Measurements from ENCODE around the gene MED13L.
"Not testable (repeated sequence)": the region's sequence is repeated elsewhere in the genome, so short reads cannot be mapped to it uniquely, and the experiment has no call there.

MED13L gene

DNA sequence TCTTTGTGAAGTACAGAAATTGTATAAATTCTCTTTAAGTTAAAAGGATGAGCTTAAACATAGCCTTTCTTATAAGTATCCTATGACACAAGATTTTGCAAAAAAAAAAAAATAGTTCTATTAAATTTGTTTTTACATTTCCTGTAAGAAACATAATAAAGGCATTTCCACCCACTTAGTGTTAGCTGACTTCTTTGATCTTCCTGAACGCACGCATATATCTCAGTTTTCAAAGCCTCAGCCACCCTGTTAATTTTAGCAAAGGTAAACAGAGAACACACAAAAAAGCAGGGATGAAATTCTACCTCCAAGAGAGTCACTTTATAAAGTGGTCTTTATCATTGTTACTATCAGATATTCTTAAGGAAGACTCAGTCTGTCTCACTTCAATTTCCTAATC lies 277.9 kb downstream of the MED13L start:
- no peak for DNase-seq

DNA sequence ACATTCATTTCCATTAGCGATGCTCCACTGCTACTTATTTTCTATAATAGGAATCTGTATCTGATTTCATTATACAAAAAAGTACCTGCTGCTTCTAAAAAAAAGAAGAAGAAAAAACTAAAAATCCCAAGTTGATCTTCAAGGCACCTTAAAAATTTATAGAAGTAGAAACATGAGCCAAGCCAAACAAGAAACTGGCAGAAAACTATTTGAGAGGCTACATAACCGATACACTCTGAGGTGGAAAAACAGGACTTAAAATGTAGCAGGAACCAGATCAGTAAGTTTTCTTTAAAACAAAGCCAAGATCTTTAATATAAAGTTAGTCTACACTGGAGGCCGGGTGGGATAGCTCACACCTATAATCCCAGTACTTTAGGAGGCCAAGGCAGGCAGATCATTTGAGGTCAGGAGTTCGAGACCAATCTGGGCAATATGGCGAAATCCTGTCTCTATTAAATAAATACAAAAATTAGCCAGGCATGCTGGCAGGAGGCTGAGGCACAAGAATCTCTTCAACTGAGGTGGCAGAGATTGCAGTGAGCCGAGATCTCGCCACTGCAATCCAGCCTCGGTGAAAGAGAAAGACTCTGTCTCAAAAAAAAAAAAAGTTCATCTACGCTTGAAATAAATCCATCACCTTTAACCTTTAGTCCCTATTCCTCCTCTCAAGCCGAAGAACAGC lies 278.6 kb downstream of the MED13L start:
- no peak for DNase-seq

DNA sequence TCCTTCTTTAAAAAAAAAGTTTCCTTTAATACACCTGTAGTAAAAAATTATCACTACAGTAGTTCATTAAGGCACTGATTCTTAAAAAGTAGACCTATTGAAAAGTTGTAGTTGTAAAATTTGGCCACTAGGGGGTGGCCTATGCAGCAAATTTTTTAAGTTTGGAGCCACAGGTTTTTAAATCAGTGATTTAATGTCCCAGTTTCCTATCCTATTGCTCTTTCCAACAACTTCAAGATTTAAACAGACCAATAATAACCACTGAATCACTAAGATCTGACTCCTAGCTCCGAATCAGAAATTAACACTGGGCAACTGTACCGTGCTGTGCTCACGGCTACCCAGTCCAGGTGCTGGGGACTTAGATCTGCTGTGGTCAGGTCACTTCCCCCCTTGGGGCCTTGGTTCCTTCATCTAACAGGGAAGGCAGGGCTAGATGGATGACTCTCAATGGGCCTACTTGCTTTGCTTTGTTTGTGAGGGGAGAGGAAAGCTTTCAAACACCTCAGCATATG lies 279.3 kb downstream of the MED13L start:
- peak; percentile 31 for DNase-seq

DNA sequence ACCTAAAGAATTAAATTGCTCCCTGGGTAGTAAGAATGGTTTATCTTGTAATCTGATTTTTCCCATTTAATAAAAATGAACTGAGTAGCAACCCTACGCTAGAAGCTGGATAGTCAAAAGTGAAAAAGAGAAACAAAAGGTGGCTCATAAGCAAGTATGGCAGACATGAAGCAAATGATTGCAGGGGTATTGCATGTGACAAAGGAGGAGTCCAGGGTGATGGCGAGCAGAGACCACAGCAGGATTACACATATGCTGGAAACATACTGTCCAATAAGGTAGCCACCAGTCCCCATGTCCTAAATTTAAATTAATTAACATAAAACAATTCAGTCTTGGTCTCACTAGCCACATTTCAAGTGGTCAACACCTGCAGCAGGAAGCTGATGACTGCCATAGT lies 283.8 kb downstream of the MED13L start:
- no peak for DNase-seq

DNA sequence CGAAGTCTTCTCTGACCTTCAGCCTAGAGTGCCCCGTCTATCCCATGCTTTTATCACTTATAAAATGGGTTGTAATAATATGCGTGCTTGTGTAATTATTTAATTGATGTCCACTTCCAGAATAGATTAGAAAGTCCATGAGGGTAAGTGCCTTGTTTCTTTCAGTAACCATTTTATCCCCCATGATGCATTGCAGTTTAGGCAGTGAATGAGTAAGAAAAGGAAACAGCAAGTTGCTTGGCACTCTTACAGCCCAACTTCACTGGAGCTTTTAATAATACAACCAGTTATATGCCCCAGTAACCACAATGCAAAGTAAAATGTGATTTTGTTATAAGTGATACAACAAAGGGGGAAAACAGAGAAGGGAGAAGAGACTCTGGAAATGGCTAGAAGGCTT lies 287.3 kb downstream of the MED13L start:
- no peak for DNase-seq

DNA sequence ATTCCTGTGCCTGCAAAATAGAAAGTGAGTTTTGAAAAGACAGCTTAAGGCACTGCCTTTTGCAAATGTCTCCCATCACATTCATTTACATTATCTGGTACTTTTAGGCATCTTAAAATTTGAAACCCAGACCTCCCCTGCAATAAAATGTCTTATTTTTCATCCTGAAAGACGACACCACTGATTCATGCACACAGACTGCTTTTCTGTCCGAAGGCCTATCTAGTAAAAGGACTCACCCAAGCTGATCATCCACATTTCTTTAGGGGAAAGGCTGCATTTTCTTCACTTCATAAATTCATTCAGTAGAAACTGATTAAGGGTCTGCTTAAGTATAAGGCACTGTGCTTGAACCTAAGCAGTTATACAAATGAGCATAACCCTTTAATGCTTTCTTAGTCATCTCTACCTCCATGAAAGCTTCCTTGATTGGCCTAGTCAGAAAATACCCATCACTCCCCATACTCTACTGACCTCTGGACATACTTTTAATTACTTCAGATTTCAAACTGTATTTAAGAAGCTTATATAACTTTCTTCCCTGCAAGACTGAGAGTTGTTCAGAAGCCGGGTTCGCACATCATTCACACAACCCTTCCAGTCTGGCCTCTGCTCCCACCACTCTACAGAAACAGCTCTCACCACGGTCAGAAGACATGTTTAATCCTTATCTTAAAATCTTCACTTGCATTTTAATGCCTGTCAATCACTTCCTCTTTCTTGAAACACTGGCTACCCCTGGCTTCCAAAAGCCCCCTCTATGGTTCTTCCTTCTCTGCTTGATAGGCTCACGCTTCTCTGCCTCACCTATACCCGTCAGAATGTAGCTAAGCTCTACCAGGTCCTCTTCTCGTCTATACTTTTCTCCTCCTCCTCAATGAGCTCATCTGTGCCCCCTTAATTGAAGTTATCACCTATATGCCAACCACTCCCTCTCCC lies 288.6 kb downstream of the MED13L start:
- DNase-seq, result no peak

DNA sequence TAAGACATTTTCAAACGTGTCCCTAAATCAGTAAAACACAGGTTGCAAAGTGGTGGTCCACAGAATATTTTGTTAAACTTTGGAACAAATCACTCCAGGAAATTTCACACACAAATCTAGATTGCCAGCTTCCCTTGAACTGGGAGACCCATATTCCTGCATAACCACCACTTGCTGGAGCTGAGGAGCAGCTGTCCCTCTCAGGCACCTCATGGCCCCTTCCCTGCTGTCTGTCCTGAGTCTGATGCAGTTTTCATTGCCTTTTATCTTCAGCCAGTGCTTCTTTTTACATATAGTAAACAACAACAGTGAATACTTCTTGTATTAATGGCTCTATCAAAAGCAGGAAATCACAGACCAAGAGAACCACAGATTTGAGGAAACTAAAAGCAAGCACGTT lies 289.3 kb downstream of the MED13L start:
- DNase-seq, result no peak

DNA sequence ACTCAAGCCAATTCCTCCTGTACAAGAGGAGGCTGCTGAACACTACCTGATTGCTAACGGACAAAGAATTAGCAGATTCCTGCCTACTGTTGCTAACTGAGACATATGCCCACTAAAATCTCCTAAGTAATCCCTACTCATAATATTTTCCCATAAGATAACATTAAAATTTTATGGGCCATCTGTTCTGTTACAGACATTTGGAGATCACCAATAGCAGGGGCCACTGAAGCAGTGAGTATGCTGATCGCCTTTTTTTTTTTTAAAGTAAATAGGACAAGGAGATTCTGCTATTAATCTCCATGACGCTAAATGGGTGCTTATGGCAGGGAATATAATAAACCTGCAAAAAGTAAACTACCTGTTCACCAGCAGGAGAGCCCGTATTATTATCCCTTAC lies 292.9 kb downstream of the MED13L start:
- no peak for DNase-seq

DNA sequence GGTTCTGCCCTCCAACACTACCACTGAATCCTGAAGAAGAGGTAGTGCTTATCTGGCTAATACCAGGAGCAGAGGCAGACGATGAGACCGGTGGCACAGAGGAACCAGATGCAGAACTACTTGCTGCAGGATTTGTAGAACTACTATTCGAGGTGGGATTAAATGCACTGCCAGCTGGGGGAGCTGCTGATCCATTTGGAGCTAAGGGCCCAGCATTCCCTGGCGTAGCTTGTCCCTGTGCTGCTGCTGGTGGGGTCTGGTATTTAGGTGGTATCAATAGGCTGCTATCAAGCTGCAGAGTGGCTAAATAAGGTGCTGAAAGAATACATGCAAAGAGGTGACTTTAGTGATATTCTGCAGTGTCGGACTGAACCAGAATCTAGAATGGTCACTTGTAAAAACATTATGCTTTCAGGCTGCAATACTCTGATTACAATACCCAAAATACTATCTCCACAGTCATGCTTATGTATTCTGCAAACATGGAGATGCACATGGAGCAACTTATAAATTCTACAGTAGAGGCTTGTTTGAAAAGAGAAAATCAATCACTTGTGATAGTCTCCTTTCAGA lies 294.2 kb downstream of the MED13L start:
- DNase-seq, result no peak

DNA sequence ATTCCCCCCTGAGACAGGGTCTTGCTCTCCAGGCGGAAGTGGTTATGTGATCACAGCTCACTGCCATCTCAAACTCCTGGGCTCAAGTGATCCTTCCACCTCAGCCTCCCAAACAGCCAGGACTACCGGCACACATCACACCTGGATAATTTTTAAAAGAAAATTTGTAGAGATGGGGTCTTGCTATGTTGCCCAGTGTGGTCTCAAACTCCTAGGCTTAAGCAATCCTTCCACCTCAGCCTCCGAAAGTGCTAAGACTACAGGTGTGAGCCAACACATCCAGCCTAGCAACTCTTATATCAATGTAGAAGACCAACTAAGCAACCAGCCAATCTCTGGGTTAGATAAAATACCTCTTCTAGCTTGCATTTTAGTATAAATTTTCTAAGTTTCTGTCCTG lies 297.2 kb downstream of the MED13L start:
- DNase-seq, result no peak

DNA sequence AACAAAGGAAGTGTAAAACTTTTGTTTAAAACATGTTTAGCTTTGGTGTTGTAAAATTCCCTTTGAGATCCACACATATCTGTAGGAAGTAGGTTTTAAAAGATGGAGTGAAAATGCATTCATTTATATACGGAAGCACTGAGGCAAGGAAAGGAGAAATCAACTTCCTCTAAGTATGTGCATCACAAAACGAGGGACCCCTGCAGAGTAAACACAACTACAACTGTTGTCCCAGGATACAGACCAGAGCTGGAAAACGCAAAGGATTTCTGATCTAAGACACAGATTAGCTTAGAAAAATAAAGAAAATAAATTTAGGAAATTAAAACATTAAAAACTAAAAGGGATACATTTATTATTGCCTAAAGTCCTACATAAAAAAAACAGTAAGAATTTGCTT lies 297.6 kb downstream of the MED13L start:
- DNase-seq, result no peak

DNA sequence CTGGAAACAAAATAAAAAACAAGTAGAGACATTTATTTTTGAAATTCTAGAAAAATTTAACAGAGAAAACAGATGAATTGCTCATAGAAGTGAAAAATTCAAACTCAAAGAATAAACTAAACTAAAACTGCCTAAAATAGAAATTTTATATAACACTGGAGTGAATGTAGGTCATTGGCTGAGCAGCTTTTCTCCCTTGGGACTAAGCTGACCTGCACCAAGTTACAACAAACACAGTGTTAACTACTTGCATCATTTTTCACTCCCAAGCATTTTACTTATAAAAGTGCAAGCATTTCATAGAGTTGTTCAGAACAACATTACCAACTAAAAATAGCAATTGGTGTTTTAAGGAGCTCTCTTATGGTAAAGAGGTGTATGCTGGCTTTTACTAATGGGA lies 298.1 kb downstream of the MED13L start:
- DNase-seq, result no peak

DNA sequence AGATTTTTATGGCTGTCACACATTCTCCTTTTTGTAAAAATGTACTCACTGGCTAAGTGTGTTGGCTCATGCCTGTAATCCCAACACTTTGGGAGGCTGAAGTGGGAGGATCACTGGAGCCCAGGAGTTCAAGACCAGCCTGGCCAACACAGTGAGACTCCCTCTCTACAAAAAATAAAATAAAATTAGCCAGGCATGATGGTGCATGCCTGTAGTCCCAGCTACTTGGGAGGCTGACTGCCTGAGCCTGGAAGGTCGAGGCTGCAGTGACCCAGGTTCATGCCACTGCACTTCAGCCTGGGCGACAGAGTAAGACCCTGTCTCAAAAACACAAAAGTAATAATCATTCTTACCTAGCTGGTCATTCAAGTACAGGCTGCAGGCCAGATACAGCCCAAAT lies 300.7 kb downstream of the MED13L start:
- DNase-seq, result not testable (repeated sequence)

DNA sequence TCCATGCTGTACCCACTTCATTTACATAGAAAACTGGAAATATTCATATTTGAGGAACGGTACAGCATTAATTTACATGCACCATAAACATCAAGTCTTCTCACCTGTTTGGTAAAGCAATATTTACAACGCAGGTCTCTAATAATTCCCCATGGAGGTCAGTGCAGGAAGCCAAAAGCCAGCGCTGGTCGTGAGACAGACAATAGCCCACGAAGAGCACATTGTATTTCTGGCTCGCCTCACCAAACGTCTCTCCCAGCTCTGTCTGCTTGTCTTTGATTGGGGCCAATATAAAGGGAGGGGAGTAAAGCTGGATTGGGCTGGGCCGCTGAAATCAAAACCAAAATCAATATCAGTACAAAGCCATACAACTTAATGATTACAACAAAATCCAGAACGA lies 302.1 kb downstream of the MED13L start:
- no peak for DNase-seq

DNA sequence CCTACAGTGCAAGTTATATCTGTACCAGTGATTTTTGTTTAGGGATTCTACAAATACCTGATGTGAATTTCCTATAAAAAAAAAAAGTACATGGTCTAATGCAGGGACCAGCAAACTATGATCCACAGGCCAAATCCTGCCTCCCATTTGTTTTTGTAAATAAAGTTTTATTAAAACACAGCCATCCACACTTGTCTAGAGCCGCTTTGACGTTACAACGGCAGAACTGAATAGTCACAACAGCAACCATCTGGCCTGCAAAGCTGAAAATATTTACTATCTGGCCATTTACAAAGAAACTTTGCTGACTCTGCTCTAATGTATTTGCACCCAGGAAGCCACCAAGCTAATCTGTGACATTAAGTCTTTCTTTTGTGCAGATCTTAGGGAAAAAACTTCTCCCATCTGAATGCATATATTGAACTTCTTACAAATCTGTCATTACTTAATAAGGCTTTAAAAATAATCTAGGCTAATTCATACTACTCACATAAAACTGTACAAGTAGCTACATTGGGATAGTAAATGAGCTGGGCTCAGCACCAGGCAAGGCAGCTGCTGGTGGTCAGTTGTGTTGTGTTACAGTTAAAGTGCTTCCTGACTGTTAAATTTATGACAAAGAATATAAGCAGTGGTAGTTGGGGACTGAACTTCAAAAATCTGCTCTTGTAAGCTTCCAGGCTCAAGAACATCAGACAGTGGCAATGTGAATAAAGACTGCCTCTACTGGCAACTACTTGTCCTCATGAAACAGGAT lies 303.3 kb downstream of the MED13L start:
- DNase-seq, result no peak

DNA sequence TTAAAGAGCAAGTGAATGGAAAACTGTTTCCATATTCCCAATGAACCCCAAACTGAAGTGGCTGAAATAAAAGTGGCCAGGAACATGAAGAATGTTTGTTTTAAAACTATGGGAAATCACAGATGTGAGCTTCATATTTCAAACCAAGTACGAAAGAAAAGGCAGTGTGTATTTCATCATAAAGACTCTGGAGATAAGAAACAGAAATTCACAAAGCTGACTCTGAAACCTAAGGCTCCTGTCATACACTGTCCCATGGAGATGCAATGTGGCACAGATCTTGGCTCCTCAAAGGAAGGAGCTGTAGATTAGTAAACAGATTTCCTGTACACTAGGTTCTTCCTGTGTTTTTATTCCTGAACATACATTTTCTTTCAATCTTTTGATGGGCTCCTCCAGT lies 304.4 kb downstream of the MED13L start:
- no peak for DNase-seq

DNA sequence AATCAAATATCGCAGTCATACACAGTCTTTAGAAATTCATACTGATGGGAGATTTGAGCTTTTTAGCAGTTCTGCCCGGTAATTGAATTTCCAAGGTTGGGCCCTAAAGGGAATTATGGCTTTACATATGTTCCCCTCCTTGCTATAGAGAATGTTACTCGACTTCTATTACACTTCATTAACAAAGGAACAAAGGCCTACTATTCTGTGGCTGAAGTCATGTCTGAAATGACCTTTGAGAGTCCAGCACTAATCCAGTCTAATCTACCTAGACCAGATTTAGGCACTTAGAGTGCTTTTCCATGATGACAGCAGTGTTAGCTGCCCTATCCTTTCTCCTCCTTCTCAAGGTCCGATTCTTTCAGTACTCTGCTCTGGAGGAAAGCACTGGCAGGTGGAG lies 305.3 kb downstream of the MED13L start:
- DNase-seq, result no peak

DNA sequence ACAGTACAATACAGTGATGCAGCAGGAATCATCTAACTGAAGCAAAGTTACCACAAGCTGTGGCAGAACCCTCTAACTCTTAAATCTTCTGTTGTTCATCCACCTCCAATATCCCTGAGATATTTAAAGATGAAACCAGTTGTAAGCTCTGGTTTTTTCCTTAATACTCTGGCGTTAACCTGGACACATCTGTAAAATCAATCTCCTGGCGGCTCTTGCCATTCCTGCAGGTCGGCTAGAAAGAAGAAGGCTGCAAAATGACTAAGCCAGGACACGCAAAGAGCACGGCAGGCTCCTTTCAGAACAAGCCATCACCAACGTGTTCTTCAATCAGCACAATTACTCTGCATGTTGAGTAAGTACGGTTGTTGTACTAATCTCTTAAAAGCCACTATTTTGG lies 309.3 kb downstream of the MED13L start:
- no peak for DNase-seq

DNA sequence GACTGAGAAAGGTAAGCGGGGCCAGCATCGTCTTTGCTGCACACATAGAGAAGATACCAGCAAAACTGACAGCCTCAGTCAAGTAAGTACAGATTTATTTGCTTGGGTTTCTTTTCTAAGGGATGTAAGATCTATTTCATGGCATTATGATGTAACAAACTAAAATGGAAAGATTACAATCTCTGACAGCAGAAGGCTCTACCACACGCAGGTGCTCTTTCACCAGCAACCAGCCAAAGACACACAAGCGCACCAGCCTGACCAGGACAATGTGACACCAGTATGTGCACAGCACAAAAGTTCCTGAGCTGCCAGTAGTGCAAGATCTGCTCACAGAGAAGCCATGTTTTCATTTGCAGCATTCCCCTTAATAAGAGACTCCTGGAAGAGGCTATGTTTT lies 311.1 kb downstream of the MED13L start:
- DNase-seq, result no peak

DNA sequence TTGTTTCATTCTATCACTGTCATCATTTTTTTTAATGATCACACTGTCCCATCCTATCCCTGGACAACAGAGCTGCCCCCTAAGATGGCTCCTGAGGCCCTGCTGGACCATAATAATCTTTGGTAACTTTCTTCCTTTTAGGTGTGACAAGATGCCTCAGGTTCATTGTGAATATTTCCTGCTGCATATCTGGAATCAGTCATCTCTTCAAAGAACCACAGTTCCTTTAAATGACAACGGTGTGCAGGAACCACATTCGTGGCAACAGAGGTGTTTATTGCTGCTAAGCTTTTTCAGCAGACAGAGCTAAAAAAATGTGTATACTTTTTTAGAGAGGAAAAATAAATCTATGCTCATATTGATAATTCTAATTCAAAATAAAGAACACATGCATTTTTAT lies 312.9 kb downstream of the MED13L start:
- no peak for DNase-seq

DNA sequence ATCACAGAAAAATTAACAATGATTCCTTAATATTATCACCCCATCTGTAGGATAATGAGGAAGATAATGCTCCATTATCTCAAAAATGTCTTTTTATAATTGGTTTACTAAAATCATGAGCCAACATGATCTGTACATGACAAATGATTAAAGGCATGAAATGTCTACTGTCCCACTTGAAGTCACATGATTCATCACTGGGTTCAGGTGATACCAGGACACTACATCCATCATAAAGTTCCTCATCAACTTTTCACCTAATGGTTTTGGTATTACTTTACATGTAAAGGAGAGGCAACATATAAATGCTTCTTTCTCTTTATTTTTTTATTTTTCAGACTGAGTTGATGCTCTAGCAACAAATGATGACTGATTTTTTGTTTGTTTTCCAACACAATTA lies 313.3 kb downstream of the MED13L start:
- no peak for DNase-seq

DNA sequence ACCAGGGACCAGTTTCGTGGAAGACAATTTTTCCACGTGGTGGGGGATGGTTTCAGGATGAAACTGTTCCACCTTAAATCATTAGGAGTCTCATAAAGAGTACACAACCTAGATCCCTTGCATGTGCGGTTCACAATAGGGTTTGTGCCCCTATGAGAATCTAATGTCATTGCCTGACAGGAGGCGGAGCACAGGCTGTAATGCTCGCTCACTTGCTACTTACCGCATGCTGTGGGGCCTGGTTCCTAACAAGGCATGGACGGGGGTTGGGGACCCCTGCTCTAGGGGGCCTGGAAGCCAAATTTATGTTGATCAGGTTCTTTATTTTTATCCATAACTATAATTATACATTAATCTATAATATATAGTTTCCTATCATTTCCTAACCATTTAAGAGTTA lies 315.3 kb downstream of the MED13L start:
- DNase-seq, result no peak
